Activated CD8-positive, alpha-beta memory T cell treated with anti-CD3 and anti-CD28 coated beads for 4 hours (primary cell): ENCODE measurements around the gene CELF6.

Source experiments
- DNase-seq, 2 donors: peaks; one replicate each; pipeline ENCODE4 v3.0.0-alpha.2; 2020; ENCODE audit warnings: low read depth in 2 of 2

CELF6 gene

DNA sequence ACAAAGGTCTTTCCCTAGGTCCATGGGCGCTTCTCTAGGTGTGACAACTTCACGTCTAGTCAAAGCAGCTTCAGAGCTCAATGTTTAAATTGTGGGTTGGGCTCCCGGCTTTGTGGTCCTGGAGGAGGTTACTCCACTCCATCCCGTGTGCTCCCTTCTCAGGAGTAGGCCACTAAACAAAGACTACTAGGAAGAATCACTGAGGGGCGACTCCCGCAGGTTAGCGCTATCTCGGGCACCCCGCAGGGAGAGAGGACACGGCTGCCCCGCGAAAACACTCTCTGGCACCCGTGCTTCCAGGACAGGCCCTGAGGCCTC lies 48.1 kb downstream of the CELF6 start:
- no peak for DNase-seq

- DNase-seq, result no peak
Measured at GRCh38 chr15:72271221-72271620, 48.7 kb downstream of the CELF6 start.

GRCh38 chr15:72269739-72270138 lies 50.2 kb downstream of the CELF6 start:
- no peak for DNase-seq

- no peak for DNase-seq
Measured at GRCh38 chr15:72265031-72265430, 54.9 kb downstream of the CELF6 start.

DNA sequence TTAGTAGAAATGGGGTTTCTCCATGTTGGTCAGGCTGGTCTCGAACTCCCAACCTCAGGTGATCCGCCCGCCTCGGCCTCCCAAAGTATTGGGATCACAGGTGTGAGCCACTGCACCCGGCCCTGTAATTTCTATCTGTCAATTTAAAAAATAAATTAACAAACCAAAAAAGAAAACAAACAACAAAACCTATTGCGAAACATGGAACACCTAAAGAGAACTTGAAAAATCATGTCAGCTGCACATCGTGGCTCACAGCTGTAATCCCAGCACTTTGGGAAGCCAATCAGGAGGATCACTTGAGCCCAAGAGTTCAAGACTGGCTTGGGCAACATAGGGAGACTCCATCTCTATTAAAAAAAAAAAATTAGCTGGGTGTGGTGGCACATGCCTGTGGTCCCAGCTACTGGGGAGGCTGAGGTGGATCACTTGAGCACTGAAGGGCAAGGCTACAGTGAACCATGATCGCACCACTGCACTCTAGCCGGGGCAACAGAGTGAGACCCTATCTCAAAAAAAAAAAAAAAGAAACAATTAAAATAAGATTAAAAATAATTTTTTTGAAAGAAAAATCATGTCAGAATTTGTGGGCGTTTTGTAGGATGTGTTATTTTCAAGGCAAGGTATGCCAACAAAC lies 67.2 kb downstream of the CELF6 start:
- no peak for DNase-seq

DNA sequence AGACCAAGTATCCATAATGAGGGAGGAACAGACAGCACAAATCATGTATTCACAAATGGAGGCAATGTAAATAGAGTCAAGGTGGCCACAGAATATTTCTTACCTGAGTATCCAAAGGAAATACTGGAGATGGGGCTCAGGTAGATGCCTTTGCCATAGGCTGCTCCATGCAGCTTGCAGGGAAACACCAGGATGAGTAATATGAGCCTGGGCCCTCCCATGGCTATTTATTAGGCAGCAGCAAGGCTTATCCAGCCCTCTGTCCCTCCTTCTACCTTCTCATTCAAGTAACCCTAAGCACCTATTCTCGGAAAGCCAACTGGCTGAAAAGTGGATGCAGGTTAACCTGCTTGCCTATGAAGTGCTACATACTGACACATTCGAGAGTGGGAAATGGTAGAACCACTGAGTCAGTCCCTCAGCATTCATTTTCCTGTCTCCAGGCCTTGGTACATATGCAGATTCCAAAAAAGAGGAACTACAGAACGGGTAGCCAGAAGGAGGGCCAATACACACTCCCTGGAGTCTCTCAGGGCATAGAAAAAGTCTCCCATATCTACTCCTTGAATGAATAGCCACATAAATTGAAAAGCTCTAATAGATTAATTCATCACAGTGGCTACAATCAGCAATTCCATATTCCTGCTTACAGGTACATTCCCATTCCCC lies 70.7 kb downstream of the CELF6 start:
- no peak for DNase-seq

DNA sequence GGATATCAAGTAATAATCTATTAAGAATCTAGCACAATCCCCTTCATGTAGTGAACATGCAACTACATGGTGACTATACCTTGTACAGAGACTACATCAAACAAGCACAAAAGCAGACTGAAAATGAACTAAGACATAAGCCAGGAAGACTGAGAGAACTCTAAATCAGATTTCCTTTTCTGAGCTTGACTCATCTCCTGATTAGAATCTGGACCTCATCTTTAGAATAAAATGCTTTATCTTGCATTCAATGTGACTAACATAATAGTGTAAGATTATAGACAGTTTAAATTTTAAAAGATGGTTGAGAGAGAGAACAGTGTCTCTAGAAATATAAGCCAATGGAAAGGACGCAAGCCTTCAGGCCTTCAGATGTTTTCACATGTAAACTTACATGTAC lies 71.4 kb downstream of the CELF6 start:
- DNase-seq, result no peak

- DNase-seq, result no peak
Measured at GRCh38 chr15:72242775-72243370, 77.1 kb downstream of the CELF6 start.

DNA sequence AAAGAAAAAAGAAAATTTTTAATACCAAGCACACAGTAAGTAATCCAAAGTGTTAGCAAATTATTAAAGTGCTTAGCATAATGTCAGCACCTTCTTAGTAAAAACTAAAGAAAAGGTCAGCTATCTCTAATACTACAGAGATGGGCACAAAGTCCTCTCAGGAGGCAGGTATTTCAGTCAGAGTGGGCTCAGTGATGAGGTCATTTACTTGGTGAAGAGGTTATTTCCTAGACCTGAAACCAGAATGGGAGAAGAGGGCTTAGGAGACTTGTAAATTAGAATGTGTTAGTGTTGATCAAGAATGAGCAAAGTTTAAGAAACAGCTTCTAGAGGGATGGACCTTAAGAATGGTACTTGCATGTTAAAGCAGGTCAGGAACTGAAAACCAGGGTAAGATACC lies 80.3 kb downstream of the CELF6 start:
- DNase-seq, result no peak

DNA sequence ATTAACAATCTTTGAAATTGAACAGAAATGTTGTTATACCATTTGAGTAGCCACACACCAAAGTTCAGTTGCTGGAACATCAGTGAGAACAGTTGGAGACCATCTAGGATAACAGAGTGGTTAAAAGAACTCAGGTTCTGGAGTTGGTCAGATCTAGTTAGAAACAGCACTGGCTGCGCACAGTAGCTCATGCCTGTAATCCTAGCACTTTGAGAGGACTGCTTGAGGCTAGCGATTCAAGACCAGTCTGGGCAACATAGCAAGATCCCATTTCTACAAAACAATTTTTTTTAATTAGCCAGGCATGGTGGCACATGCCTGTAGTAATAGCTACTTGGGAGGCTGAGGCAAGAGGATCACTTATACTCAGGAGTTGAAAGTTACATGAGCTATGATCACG lies 81.4 kb downstream of the CELF6 start:
- no peak for DNase-seq

- no peak for DNase-seq
Measured at GRCh38 chr15:72237853-72238224, 82.1 kb downstream of the CELF6 start.

- peak in 1 of 2 donors; percentile 35 for DNase-seq
Measured at GRCh38 chr15:72237029-72237852, 82.7 kb downstream of the CELF6 start.

- no peak for DNase-seq
Measured at GRCh38 chr15:72236381-72237003, 83.5 kb downstream of the CELF6 start.

DNA sequence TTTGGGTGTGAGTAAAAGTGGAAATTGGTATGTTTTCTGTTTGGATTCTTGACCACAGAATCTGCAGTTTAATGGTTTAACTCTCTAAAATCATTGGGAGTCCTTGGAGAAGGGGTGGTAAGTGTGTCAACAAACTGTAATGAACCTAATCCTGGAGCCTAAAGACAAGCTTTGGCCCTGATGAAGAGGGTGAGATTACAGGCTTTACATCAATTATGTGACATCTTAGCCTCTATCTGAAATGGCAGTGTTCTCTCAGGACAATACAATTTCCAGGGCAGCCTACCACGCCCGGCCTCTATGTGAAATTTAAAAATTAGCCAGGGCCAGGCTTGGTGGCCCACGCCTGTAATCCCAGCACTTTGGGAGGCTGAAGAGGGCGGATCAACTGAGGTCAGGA lies 84.7 kb downstream of the CELF6 start:
- DNase-seq, result no peak
